Right lobe of liver (tissue), 4 donors: ENCODE results near the gene IFRD2.

Source experiments
- POLR2A ChIP-seq: fragments of 450-650 bp; IDR thresholded peaks from one replicate; pipeline ENCODE4 v1.6.1; 2017; ENCODE audit warnings: antibody characterized with exemption, mild to moderate bottlenecking
- TF ChIP-seq, protein P1 (sequence below), 4 donors: fragments of 200-600 bp in 3 of 4; fragments of 450-650 bp in 1 of 4; IDR thresholded peaks; one replicate each; pipeline versions ENCODE4 v1.5.1 to v1.8.0; 2016 to 2022; ENCODE audit warnings: antibody characterized with exemption in 4 of 4, mild to moderate bottlenecking in 2 of 4
- donor health status: DM: no; HTN: no; CAD: no.
- donor health status: DM: no; HTN: no; CAD: no.
- donor health status: DM: no; HTN: yes; CAD: no.

DNA sequence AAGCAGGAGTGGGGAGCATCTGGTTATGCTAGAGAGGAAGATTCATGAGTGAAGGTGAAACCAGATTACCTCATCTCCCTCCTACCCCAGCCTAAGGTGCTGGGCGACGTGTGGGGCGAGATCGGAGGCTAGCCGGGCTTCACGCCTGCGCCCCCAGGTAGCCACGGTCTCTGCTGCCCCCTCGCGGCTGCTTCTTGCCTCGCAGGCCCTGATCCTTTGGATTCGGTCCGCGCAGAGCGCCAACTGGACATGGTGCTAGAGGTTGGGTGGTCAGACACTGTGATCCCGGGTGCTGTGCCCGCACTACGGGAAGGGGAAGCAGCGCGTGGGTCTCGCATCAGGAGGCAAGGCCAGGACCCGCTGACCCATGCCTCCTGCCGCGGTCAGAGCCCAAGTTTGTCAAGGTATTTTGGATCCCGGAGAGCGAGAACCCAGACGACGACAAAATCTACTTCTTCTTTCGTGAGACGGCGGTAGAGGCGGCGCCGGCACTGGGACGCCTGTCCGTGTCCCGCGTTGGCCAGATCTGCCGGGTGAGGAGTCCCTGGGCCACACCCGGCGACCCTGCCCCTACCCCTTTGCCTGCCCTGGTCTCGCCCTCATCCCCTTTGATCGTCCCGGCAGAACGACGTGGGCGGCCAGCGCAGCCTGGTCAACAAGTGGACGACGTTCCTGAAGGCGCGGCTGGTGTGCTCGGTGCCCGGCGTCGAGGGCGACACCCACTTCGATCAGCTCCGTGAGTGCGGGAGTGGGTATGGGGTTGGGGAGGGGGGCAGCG, 19.1 kb downstream of the IFRD2 start:
- TF ChIP-seq, protein P1, sequence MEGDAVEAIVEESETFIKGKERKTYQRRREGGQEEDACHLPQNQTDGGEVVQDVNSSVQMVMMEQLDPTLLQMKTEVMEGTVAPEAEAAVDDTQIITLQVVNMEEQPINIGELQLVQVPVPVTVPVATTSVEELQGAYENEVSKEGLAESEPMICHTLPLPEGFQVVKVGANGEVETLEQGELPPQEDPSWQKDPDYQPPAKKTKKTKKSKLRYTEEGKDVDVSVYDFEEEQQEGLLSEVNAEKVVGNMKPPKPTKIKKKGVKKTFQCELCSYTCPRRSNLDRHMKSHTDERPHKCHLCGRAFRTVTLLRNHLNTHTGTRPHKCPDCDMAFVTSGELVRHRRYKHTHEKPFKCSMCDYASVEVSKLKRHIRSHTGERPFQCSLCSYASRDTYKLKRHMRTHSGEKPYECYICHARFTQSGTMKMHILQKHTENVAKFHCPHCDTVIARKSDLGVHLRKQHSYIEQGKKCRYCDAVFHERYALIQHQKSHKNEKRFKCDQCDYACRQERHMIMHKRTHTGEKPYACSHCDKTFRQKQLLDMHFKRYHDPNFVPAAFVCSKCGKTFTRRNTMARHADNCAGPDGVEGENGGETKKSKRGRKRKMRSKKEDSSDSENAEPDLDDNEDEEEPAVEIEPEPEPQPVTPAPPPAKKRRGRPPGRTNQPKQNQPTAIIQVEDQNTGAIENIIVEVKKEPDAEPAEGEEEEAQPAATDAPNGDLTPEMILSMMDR (IDR thresholded peaks at IDR 0.05): peak; percentile 97 to 99 (median 98)
- TF ChIP-seq POLR2A: no peak
